Thyroid gland (tissue), 4 donors: ENCODE measurements around the gene DIS3L2. TPM values are rescaled to one million over a fixed set of nuclear protein-coding genes. Genes with fewer than 3 reads are reported as not detected.
"Not testable (repeated sequence)": the region's sequence is repeated elsewhere in the genome, so short reads cannot be mapped to it uniquely, and the experiment has no call there.

Experiments used
- DNase-seq, 2 donors: peaks; one replicate each; pipeline ENCODE4 v3.0.0-alpha.2; 2019
- H3K27ac ChIP-seq, 3 donors: fragments of 200-600 bp; sonication (generic); 1 replicate in 2 of 3; 2 replicates in 1 of 3; pipeline ENCODE4 v1.5.1; 2016 to 2019; ENCODE audit warnings: mild to moderate bottlenecking in 1 of 3, moderate library complexity in 1 of 3
- H3K27me3 ChIP-seq: fragments of 200-600 bp; sonication (generic); one replicate; pipeline ENCODE4 v1.5.1; 2019
- H3K36me3 ChIP-seq, 2 donors: fragments of 200-600 bp; sonication (generic); one replicate each; pipeline ENCODE4 v1.5.1; 2016 to 2019
- H3K4me1 ChIP-seq, 2 donors: fragments of 200-600 bp; sonication (generic); one replicate each; pipeline ENCODE4 v1.5.1; 2017 to 2019
- H3K4me3 ChIP-seq, 3 donors: fragments of 200-600 bp; sonication (generic); replicated peaks in 1 of 3; 1 replicate in 2 of 3; 2 replicates in 1 of 3; pipeline ENCODE4 v1.5.1; 2016; ENCODE audit warnings: mild to moderate bottlenecking in 1 of 3
- H3K9me3 ChIP-seq: fragments of 200-600 bp; sonication (generic); one replicate; pipeline ENCODE4 v1.5.1; 2017
- CTCF ChIP-seq, 6 experiments: fragments of 200-600 bp in 3 of 6; fragments of 450-650 bp in 3 of 6; sonication (generic) in 3 of 6; IDR thresholded peaks; one replicate each; pipeline ENCODE4 v1.5.1; 2016 to 2019; ENCODE audit warnings: antibody characterized with exemption in 6 of 6, mild to moderate bottlenecking in 2 of 6, inconsistent platforms in 1 of 6, moderate library complexity in 1 of 6
- POLR2A ChIP-seq, 2 donors: fragments of 450-650 bp; IDR thresholded peaks; one replicate each; pipeline ENCODE4 v1.6.1; 2017; ENCODE audit warnings: antibody characterized with exemption in 2 of 2, mild to moderate bottlenecking in 2 of 2, moderate library complexity in 1 of 2
- WGBS, 2 donors: methylation state at CpG; one replicate each; pipeline ENCODE4 v1.1.5; 2017; 5-methylcytosine and 5-hydroxymethylcytosine counted together
- intact Hi-C: fragments of 100-400 bp; cut with DNase I; formaldehyde crosslinking; loops from one replicate; pipeline ENCODE4 v1.15.1; 2023
- total RNA-seq, 4 donors: library from RNA; depleted of rRNA; stranded (reverse); fragments of >200 nt; gene quantifications; one replicate each; pipeline ENCODE4 v1.2.3, GENCODE V29; 2016

DIS3L2 gene
- total RNA-seq, 4 donors from 2014 or later, result 42.2 to 68.7 (median 50.3) TPM

GRCh38 chr2:232353096-232353495 is 391.6 kb downstream of the DIS3L2 start:
- Histone ChIP-seq H3K4me3 (no peak overlapping the region), H3K4me1 (peaks cover 15 to 16% of the 10 kb centered on the region in 2 donors), H3K27me3 (peaks cover 18% of the 10 kb centered on the region), H3K36me3 (no peaks in the 10 kb centered on the region), H3K9me3 (no peaks in the 10 kb centered on the region), H3K27ac (no peak overlapping the region)
- 80 to 81% methylated on average over 7 of the region's 8 CpGs for WGBS, 2 donors
- intact Hi-C loops, result no loop called here
- no peak for TF ChIP-seq POLR2A (IDR thresholded peaks at IDR 0.05)
- no peak for TF ChIP-seq CTCF (IDR thresholded peaks at IDR 0.05)
- DNase-seq, result no peak

- Histone ChIP-seq H3K36me3 (no peaks in the 10 kb centered on the region), H3K4me1 (peaks cover 15 to 16% of the 10 kb centered on the region in 2 donors), H3K4me3 (no peak overlapping the region), H3K27me3 (peaks cover 18% of the 10 kb centered on the region), H3K9me3 (no peaks in the 10 kb centered on the region), H3K27ac (no peak overlapping the region)
- intact Hi-C loops, result no loop called here
- 87 to 94% methylated on average over 6 to 7 of the region's 7 CpGs for WGBS, 2 donors
- DNase-seq, result no peak
- no peak for TF ChIP-seq POLR2A (IDR thresholded peaks at IDR 0.05)
- no peak for TF ChIP-seq CTCF (IDR thresholded peaks at IDR 0.05)
These were observed 392.1 kb downstream of the DIS3L2 start for GRCh38 chr2:232353660-232354059.

GRCh38 chr2:232354069-232354468 is 392.6 kb downstream of the DIS3L2 start:
- intact Hi-C loops, result no loop called here
- Histone ChIP-seq H3K9me3 (no peaks in the 10 kb centered on the region), H3K27me3 (peaks cover 18% of the 10 kb centered on the region), H3K36me3 (no peaks in the 10 kb centered on the region), H3K27ac (no peak overlapping the region), H3K4me3 (no peak overlapping the region), H3K4me1 (peaks cover 15 to 16% of the 10 kb centered on the region in 2 donors)
- TF ChIP-seq CTCF (IDR thresholded peaks at IDR 0.05) (no peak), POLR2A (IDR thresholded peaks at IDR 0.05) (no peak)
- no peak for DNase-seq
- 94% methylated on average over 3 to 5 of the region's 5 CpGs for WGBS, 2 donors

GRCh38 chr2:232361646-232362045 is 400.1 kb downstream of the DIS3L2 start:
- intact Hi-C loops, result no loop called here
- Histone ChIP-seq H3K4me1 (no peaks in the 10 kb centered on the region), H3K36me3 (no peaks in the 10 kb centered on the region), H3K27me3 (no peaks in the 10 kb centered on the region), H3K27ac (no peak overlapping the region), H3K4me3 (no peak overlapping the region), H3K9me3 (no peaks in the 10 kb centered on the region)
- no peak for DNase-seq
- TF ChIP-seq CTCF (IDR thresholded peaks at IDR 0.05) (no peak), POLR2A (IDR thresholded peaks at IDR 0.05) (no peak)
- WGBS, 2 donors, result 93 to 96% methylated on average over 5 of the region's 5 CpGs

- WGBS, 2 donors, result 88 to 90% methylated on average over 8 of the region's 8 CpGs
- intact Hi-C loops, result no loop called here
These were observed 400.8 kb downstream of the DIS3L2 start for GRCh38 chr2:232362174-232362900.

GRCh38 chr2:232363064-232363783 is 401.7 kb downstream of the DIS3L2 start:
- DNase-seq, H3K27me3 ChIP-seq, H3K27ac ChIP-seq, H3K4me3 ChIP-seq, H3K36me3 ChIP-seq, intact Hi-C loops, H3K4me1 ChIP-seq, H3K9me3 ChIP-seq: not testable (repeated sequence)
- 92 to 100% methylated on average over 1 to 4 of the region's 12 CpGs for WGBS, 2 donors

More at GRCh38 chr2:232362174-232362900, 400.8 kb downstream of the DIS3L2 start:
- no peaks in the 10 kb centered on the region for H3K27me3 ChIP-seq
- no peak overlapping the region for H3K27ac ChIP-seq
- no peaks in the 10 kb centered on the region for H3K9me3 ChIP-seq
- no peaks in the 10 kb centered on the region for H3K36me3 ChIP-seq
- no peak overlapping the region for H3K4me3 ChIP-seq
- no peak for TF ChIP-seq POLR2A (IDR thresholded peaks at IDR 0.05)
- TF ChIP-seq CTCF (IDR thresholded peaks at IDR 0.05), result no peak
- H3K4me1 ChIP-seq, result no peaks in the 10 kb centered on the region
- DNase-seq, result no peak
